Stimulated activated naive CD8-positive, alpha-beta T cell treated with anti-CD3 and anti-CD28 coated beads, Interleukin-15, Interleukin-2, amounts not matched to agents 100 ng/mL and 50 ng/mL, for 24 hours (primary cell): Measurements from ENCODE around the gene LRRC34.

Experiments
- H3K27ac Mint-ChIP-seq: one replicate; pipeline ENCODE4 v1.8.0; 2021; ENCODE audit warnings: mild to moderate bottlenecking, mixed read lengths
- H3K27me3 Mint-ChIP-seq: one replicate; pipeline ENCODE4 v1.8.0; 2021; ENCODE audit warnings: mixed read lengths
- H3K36me3 Mint-ChIP-seq: one replicate; pipeline ENCODE4 v1.8.0; 2021; ENCODE audit warnings: low read depth, mixed read lengths
- H3K4me1 Mint-ChIP-seq: one replicate; pipeline ENCODE4 v1.8.0; 2021; ENCODE audit warnings: low read depth, mixed read lengths
- H3K4me3 Mint-ChIP-seq: one replicate; pipeline ENCODE4 v1.8.0; 2021; ENCODE audit warnings: mild to moderate bottlenecking, mixed read lengths
- H3K9me3 Mint-ChIP-seq: one replicate; pipeline ENCODE4 v1.8.0; 2021; ENCODE audit warnings: mixed read lengths

Gene LRRC34

DNA sequence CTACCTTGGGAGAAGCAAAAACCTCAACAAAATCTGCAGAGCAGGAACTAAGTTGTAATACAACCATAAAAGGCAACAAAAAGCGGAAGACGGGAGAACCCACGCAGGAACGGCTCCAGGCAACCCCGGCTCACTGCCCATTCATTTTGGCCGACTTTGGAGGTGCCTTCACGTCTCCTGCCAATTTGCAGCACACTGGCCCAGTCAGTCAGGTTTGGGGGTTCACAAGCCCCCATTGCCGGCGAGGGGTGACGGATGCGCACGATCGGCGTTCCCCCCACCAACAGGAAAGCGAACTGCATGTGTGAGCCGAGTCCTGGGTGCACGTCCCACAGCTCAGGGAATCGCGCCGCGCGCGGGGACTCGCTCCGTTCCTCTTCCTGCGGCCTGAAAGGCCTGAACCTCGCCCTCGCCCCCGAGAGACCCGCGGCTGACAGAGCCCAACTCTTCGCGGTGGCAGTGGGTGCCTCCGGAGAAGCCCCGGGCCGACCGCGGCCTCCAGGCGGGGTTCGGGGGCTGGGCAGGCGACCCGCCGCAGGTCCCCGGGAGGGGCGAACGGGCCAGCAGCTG is 48.3 kb downstream of the LRRC34 start:
- Mint-ChIP-seq H3K36me3 (no peaks in the 10 kb centered on the region), H3K9me3 (no peaks in the 10 kb centered on the region), H3K27me3 (no peaks in the 10 kb centered on the region), H3K4me3 (peak overlapping the region; percentile 87), H3K4me1 (peaks cover 33% of the 10 kb centered on the region), H3K27ac (peak overlapping the region; percentile 98)

DNA sequence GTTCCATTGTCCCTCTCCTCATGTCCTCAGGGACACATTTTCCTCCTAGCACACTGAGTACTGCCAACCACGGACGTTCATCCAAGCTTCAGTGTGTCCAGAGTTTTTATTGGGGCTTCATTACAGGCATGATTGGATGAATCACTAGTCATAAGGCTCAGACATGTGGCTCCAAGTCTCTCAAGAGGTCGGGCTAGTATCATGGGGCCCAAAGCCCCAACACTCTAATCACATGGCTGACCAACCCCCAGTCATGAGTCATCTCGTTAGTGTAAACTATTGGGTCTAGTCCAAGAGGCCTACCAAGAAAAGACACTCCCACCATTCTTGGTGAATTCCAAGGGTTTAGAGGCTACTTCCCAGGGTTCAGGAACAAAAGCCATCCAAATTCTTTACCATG is 52.2 kb downstream of the LRRC34 start:
- no peak overlapping the region for H3K4me3 Mint-ChIP-seq
- H3K27me3 Mint-ChIP-seq: peaks cover 5% of the 10 kb centered on the region
- peaks cover 54% of the 10 kb centered on the region for H3K4me1 Mint-ChIP-seq
- no peaks in the 10 kb centered on the region for H3K9me3 Mint-ChIP-seq
- H3K36me3 Mint-ChIP-seq: no peaks in the 10 kb centered on the region
- peak overlapping the region; percentile 45 for H3K27ac Mint-ChIP-seq

DNA sequence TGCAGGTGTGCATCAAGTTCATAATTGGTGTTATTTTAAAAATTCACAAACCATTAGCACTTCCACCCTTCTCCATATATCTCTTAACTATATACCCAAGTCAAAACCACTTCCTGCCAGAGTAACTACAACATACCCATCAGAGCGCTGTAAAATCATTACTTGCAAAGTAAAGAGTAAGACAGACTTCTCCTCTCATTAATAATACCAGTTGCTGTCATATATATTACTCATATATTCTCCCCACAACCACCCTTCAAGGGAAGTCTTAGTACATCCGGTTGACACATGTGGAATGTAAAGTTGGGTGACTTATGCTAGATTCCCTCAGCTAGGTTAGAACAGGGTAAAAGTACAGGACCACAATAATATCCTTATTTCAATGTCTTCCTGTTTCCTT is 53.4 kb downstream of the LRRC34 start:
- peaks cover 46% of the 10 kb centered on the region for H3K4me1 Mint-ChIP-seq
- H3K9me3 Mint-ChIP-seq: no peaks in the 10 kb centered on the region
- peaks cover 9% of the 10 kb centered on the region for H3K27me3 Mint-ChIP-seq
- no peaks in the 10 kb centered on the region for H3K36me3 Mint-ChIP-seq
- H3K27ac Mint-ChIP-seq: peak overlapping the region; percentile 73
- peak overlapping the region; percentile 17 for H3K4me3 Mint-ChIP-seq

DNA sequence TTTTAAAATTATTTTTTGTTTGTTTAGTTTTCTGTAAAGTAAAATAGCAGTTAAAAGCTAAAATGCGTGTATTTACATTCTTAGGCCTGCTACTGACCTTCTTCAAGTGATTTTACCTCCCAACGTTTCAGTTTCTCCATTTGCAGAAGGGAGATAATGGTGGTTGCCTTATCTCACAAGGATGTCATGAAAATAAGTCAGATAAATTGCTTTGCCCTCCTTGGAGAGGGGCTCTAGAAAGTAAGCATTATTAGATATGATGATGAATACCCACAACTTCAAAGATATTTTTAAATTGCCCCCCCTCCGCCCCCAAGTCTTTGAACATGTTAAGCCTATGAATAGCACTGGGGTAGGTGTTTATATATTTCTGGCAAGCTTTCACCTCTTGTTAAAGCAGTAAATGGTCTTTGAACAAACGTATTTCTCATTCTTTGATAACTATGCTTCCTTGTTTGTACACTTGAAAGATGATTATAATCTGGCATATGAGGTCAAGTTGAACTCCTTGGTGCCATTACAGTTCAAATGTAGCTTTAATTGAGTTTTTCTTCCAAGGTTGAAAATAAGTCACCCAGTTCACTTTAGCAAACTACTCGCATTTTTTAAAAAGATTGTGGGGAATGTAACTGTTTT is 54.2 kb downstream of the LRRC34 start:
- Mint-ChIP-seq H3K4me1 (peaks cover 38% of the 10 kb centered on the region), H3K9me3 (no peaks in the 10 kb centered on the region), H3K36me3 (no peaks in the 10 kb centered on the region), H3K27me3 (peaks cover 9% of the 10 kb centered on the region), H3K27ac (no peak overlapping the region), H3K4me3 (no peak overlapping the region)

DNA sequence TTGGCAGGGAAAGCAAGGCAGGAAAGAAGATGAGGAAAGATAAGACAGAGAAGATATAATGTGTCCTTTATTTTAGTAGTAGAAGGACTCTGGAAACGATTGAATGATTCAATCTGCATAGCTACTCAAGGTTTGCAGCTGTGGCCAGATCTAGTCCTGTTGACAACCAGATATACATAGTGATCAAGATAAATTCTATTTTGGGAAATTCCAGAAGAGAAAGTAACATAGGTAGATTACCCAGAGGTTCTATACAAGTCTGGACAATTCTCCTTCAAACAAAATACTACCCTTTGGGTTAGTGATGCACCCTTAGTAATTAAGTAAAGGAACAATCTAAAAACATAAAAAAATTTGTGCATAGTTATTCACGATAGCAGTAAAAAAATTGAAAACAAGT is 57.2 kb downstream of the LRRC34 start:
- no peaks in the 10 kb centered on the region for H3K36me3 Mint-ChIP-seq
- H3K9me3 Mint-ChIP-seq: no peaks in the 10 kb centered on the region
- H3K4me1 Mint-ChIP-seq: peaks cover 28% of the 10 kb centered on the region
- H3K4me3 Mint-ChIP-seq: no peak overlapping the region
- no peak overlapping the region for H3K27ac Mint-ChIP-seq
- peaks cover 16% of the 10 kb centered on the region for H3K27me3 Mint-ChIP-seq

DNA sequence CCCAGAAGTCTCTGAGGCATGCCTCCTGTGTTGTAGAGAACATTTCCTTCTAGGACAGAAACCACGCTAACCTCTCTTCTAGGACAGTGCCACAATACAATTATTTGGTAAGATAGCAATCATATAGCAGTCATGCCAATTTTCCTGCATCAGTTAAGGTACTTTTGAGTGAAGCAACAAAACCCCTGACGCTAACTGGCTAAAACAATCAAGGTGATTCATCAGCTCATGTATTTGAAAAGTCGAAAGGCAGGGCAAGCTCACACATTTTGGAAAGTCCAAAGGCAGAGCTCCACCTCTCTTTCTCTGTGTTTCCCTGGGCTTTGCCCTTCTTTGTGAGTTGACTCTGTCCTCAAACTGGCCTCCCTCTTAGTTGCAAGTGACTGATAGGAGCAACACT is 58.0 kb downstream of the LRRC34 start:
- H3K36me3 Mint-ChIP-seq: no peaks in the 10 kb centered on the region
- H3K9me3 Mint-ChIP-seq: no peaks in the 10 kb centered on the region
- H3K4me1 Mint-ChIP-seq: peaks cover 25% of the 10 kb centered on the region
- no peak overlapping the region for H3K4me3 Mint-ChIP-seq
- H3K27me3 Mint-ChIP-seq: peaks cover 16% of the 10 kb centered on the region
- no peak overlapping the region for H3K27ac Mint-ChIP-seq

DNA sequence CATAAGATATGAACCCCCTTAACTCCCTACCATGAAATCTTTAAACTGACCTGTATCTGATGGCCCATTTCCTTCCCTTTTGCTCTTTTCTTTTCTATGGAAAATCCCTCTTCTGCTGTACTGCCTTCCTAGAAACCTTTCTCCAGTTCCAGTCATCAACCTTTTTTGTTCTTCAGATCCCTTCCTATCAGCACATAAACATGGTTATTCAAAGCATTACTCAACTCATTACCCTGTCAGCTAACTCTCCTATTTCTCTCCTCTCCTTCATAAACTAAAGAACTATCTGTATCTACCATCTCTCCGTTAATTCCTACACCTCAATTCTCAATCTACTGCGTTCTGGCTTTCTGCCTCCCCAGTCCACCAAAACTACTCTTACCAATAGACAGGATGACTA is 60.8 kb downstream of the LRRC34 start:
- no peak overlapping the region for H3K4me3 Mint-ChIP-seq
- no peak overlapping the region for H3K27ac Mint-ChIP-seq
- H3K27me3 Mint-ChIP-seq: peaks cover 35% of the 10 kb centered on the region
- peaks cover 8% of the 10 kb centered on the region for H3K4me1 Mint-ChIP-seq
- no peaks in the 10 kb centered on the region for H3K9me3 Mint-ChIP-seq
- H3K36me3 Mint-ChIP-seq: no peaks in the 10 kb centered on the region

DNA sequence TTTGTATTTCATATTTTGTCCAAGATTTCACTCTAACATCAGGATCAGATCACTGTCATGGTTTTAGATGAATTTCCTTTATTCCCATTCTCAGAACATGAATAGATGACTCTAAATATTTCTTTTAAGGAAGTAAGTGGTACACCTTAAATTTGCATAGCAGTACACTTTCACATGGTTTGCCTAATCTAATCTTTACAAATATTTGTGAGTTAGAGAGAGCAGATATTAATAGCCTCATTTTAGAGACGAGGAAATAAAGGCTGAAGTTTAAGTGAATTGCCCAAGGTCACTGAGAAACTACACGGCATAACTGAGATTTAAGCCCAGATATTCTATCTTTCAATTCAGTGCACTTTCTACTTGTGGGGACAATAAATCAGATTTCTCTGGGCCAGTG is 62.0 kb downstream of the LRRC34 start:
- no peak overlapping the region for H3K4me3 Mint-ChIP-seq
- peaks cover 6% of the 10 kb centered on the region for H3K4me1 Mint-ChIP-seq
- peaks cover 38% of the 10 kb centered on the region for H3K27me3 Mint-ChIP-seq
- H3K27ac Mint-ChIP-seq: no peak overlapping the region
- H3K36me3 Mint-ChIP-seq: no peaks in the 10 kb centered on the region
- H3K9me3 Mint-ChIP-seq: no peaks in the 10 kb centered on the region

DNA sequence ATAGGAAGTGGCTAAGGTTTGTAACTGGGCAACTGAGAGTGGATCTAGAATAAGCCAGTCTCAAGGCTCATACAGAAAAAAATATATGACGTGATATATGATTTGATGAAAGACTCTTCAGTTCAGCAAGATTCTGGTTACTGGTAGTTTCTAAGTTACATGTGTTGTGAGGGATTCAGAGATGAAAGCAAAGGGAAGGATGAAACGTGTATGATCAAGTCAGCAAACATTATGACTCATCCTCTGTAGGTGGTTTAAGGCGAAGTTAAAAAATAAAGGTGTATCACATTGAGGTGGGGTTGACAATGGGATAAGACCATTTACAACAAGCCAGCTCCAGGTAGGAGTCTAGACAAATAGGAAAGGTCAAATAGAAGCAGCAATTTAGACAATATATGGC is 64.0 kb downstream of the LRRC34 start:
- Mint-ChIP-seq H3K27me3 (peaks cover 37% of the 10 kb centered on the region), H3K36me3 (no peaks in the 10 kb centered on the region), H3K9me3 (no peaks in the 10 kb centered on the region), H3K4me3 (no peak overlapping the region), H3K27ac (no peak overlapping the region), H3K4me1 (peaks cover 6% of the 10 kb centered on the region)

DNA sequence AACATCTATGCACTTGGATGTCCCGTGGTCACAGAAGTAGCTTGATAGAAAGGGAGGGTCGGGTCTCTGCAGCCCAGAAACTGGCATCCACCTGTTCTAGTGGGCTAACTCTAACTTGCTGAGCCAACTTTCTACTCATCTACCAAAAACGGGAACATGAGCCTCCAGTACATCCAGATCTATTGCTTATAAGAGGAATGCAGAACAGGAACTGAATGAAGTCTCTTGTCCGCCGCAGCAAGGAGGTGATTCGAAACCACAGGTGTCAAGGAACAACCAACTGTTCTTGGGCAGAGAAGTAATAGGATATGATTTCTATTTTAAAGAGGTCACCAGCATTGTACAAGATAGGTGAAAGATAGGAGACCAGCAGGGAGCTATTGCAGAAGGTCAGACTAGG is 65.8 kb downstream of the LRRC34 start:
- Mint-ChIP-seq H3K9me3 (no peaks in the 10 kb centered on the region), H3K4me1 (peaks cover 6% of the 10 kb centered on the region)

DNA sequence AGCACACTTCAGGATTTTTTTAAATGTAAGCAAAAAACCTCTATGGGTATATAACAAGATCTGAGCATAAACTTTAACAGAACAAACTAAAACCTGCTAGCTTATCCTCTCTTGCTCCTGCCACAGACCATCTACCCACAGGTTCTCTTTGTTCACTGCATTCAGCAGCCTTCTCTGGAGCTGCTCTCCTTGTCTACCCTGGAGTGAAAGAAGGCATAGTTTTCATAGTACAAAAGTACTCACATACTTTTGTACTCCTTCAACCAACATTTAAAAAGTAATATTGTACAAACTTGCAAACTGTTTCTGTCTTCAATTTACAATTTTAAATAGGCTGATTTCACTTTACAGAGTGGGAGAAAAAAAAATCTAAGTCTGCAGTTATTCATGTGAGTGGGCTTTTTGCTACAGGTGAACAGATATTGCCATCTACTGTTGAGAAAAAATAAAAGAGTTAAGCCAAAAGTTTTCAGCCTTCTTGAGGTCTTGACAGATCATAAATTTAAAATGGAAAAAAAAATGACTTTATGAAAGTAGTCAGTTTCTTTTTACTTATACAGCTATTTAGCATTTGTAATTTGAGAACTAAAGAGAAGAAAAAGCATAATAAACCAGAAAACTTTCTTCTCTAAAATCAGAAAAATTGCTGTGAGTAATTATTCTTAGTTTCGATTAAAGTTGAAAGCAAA is 68.2 kb downstream of the LRRC34 start:
- peaks cover 31% of the 10 kb centered on the region for H3K27me3 Mint-ChIP-seq
- no peak overlapping the region for H3K27ac Mint-ChIP-seq
- peaks cover 6% of the 10 kb centered on the region for H3K4me1 Mint-ChIP-seq
- no peaks in the 10 kb centered on the region for H3K9me3 Mint-ChIP-seq
- no peaks in the 10 kb centered on the region for H3K36me3 Mint-ChIP-seq
- H3K4me3 Mint-ChIP-seq: no peak overlapping the region

More for the DNA sequence above, 65.8 kb downstream of the LRRC34 start:
- Mint-ChIP-seq H3K4me3 (no peak overlapping the region), H3K27me3 (peaks cover 33% of the 10 kb centered on the region), H3K36me3 (no peaks in the 10 kb centered on the region), H3K27ac (no peak overlapping the region)
